Esophagus squamous epithelium (tissue), 5 donors: Measurements from ENCODE around the gene LIN7C. TPM values are rescaled to one million over a fixed set of nuclear protein-coding genes. Genes with fewer than 3 reads are reported as not detected.

ENCODE experiments used
- DNase-seq: peaks from one replicate; lab custom pipeline; 2025; lab: John Stamatoyannopoulos, UW
- H3K27ac ChIP-seq, 4 donors: fragments of 200-600 bp; sonication (generic); one replicate each; pipeline ENCODE4 v1.5.1; 2016 to 2019; ENCODE audit warnings: mild to moderate bottlenecking in 1 of 4
- H3K27me3 ChIP-seq, 4 donors: fragments of 200-600 bp; sonication (generic); 1 replicate in 3 of 4; 2 replicates in 1 of 4; pipeline versions ENCODE4 v1.5.1 to v1.6.0; 2017 to 2021; ENCODE audit warnings: antibody characterized with exemption in 1 of 4
- H3K36me3 ChIP-seq, 3 donors: fragments of 200-600 bp; sonication (generic); one replicate each; pipeline ENCODE4 v1.5.1; 2016 to 2019
- H3K4me1 ChIP-seq, 3 donors: fragments of 200-600 bp; sonication (generic); one replicate each; pipeline ENCODE4 v1.5.1; 2017 to 2019
- H3K4me3 ChIP-seq, 4 donors: fragments of 200-600 bp; sonication (generic); 1 replicate in 3 of 4; 2 replicates in 1 of 4; pipeline ENCODE4 v1.5.1; 2016 to 2019; ENCODE audit warnings: mild to moderate bottlenecking in 2 of 4, moderate library complexity in 1 of 4
- H3K9me3 ChIP-seq, 3 donors: fragments of 200-600 bp; sonication (generic); one replicate each; pipeline ENCODE4 v1.5.1; 2016 to 2019
- POLR2A ChIP-seq, 4 donors: fragments of 450-650 bp; IDR thresholded peaks; one replicate each; pipeline ENCODE4 v1.6.1; 2017; ENCODE audit warnings: antibody characterized with exemption in 4 of 4, mild to moderate bottlenecking in 4 of 4, moderate library complexity in 3 of 4
- WGBS, 2 donors: methylation state at CpG; one replicate each; pipeline ENCODE4 v1.1.5; 2018; 5-methylcytosine and 5-hydroxymethylcytosine counted together
- intact Hi-C: fragments of 100-400 bp; cut with DNase I; formaldehyde crosslinking; loops from one replicate; pipeline ENCODE4 v1.15.0; 2022
- total RNA-seq, 4 donors: library from RNA; depleted of rRNA; stranded (reverse); fragments of >200 nt; gene quantifications; one replicate each; pipeline ENCODE4 v1.1.0, GENCODE V29; 2016
- TF ChIP-seq, protein P1 (sequence below), 6 experiments: fragments of 450-650 bp in 4 of 6; fragments of 200-600 bp in 2 of 6; sonication (generic) in 2 of 6; IDR thresholded peaks; one replicate each; pipeline ENCODE4 v1.5.1; 2016 to 2019; ENCODE audit warnings: antibody characterized with exemption in 6 of 6, mild to moderate bottlenecking in 4 of 6, moderate library complexity in 4 of 6
- donor health status: DM: yes; HTN: yes; CAD: no.

Gene LIN7C
- total RNA-seq, 4 donors from 2014 or later = 30.4 to 50.3 (median 47.3) TPM

- H3K27me3 ChIP-seq = no peaks in the 10 kb centered on the region
- WGBS, 2 donors = 44 to 46% methylated on average over 2 of the region's 2 CpGs
- H3K36me3 ChIP-seq = no peaks in the 10 kb centered on the region
- peaks cover 3 to 78% (median 40%) of the 10 kb centered on the region in 3 donors for H3K4me1 ChIP-seq
- intact Hi-C loops = no loop called here
- TF ChIP-seq POLR2A (IDR thresholded peaks at IDR 0.05) = no peak
- TF ChIP-seq, protein P1, sequence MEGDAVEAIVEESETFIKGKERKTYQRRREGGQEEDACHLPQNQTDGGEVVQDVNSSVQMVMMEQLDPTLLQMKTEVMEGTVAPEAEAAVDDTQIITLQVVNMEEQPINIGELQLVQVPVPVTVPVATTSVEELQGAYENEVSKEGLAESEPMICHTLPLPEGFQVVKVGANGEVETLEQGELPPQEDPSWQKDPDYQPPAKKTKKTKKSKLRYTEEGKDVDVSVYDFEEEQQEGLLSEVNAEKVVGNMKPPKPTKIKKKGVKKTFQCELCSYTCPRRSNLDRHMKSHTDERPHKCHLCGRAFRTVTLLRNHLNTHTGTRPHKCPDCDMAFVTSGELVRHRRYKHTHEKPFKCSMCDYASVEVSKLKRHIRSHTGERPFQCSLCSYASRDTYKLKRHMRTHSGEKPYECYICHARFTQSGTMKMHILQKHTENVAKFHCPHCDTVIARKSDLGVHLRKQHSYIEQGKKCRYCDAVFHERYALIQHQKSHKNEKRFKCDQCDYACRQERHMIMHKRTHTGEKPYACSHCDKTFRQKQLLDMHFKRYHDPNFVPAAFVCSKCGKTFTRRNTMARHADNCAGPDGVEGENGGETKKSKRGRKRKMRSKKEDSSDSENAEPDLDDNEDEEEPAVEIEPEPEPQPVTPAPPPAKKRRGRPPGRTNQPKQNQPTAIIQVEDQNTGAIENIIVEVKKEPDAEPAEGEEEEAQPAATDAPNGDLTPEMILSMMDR (IDR thresholded peaks at IDR 0.05) = no peak
- no peak for DNase-seq
- H3K4me3 ChIP-seq = no peak overlapping the region
- H3K27ac ChIP-seq = peak overlapping the region; percentile 64 to 77 (median 73)
- no peaks in the 10 kb centered on the region for H3K9me3 ChIP-seq
These were observed 42.3 kb downstream of the LIN7C start for GRCh38 chr11:27464289-27464696.

GRCh38 chr11:27462543-27462942, 44.0 kb downstream of the LIN7C start:
- DNase-seq = no peak
- H3K4me3 ChIP-seq = no peak overlapping the region
- H3K36me3 ChIP-seq = no peaks in the 10 kb centered on the region
- TF ChIP-seq POLR2A (IDR thresholded peaks at IDR 0.05) = no peak
- TF ChIP-seq, protein P1 (IDR thresholded peaks at IDR 0.05) = no peak
- 17 to 47% methylated on average over 5 of the region's 5 CpGs for WGBS, 2 donors
- H3K27me3 ChIP-seq = no peaks in the 10 kb centered on the region
- no peaks in the 10 kb centered on the region for H3K9me3 ChIP-seq
- peak overlapping the region in 3 of 4 donors; percentile 23 to 73 (median 31) for H3K27ac ChIP-seq
- intact Hi-C loops = no loop called here
- H3K4me1 ChIP-seq = peaks cover 3 to 71% (median 39%) of the 10 kb centered on the region in 3 donors

DNA sequence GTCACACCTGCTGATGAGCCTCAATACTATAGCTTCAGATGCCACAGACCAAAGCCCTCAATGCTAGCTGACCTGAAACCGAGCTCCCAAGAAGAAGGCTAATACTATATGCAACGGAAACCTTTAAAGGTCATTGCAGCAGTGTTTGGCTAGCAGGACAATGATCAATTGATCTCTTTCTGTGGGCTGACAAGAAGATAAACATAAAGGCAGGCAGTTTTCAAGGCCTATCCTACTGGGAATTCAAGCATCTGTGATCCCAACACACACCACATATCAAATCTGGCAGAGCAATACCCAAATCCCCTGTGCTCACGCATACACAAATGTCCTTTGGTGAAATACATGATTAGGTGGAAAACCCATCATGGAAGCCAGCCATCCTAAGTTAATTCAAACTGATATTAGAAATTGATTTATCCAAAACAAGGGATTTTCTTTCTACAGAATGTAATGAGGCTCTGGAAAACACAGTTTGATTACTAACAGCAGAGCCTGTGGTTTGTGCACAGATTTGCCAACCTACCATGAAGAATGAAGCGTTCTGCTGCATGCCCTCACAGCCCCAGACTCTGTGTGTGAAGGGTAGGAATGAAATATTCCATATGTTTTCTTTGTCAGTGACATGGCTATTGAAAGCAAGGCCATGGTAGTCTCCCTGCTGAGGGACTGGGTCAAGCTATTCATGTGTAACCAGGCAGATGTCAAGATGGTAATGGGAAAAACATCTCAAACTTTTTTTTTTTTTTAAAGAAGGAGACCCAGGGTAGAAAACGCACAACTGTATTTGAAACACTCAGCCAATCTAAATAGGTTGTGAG, 46.2 kb downstream of the LIN7C start:
- intact Hi-C loops = no loop called here
- no peaks in the 10 kb centered on the region for H3K9me3 ChIP-seq
- 89 to 91% methylated on average over 5 of the region's 5 CpGs for WGBS, 2 donors
- no peak overlapping the region for H3K4me3 ChIP-seq
- H3K36me3 ChIP-seq = no peaks in the 10 kb centered on the region
- no peak for DNase-seq
- no peaks in the 10 kb centered on the region for H3K27me3 ChIP-seq
- no peak overlapping the region for H3K27ac ChIP-seq
- peaks cover 0 to 71% (median 29%) of the 10 kb centered on the region in 3 donors for H3K4me1 ChIP-seq
- TF ChIP-seq POLR2A (IDR thresholded peaks at IDR 0.05) = no peak

DNA sequence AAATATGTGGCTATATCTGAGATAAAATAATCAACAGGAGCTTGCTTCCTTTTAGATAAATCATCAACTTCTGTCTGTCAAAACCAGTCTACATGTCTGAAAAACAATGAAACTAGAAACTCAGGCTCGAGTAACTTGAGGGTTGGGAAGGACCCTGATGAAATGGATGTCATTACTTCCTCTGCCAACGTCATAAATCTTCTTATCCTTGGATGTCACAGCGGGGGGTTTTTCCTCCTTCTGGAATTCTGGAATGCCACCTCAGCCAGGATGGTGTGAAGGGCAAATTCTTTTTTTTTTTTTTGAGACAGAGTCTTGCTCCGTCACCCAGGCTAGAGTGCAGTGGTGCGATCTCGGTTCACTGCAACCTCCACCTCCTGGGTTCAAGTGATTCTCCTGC, 47.4 kb downstream of the LIN7C start:
- no peaks in the 10 kb centered on the region for H3K9me3 ChIP-seq
- H3K27me3 ChIP-seq = no peaks in the 10 kb centered on the region
- H3K4me1 ChIP-seq = peaks cover 0 to 68% (median 18%) of the 10 kb centered on the region in 3 donors
- no peaks in the 10 kb centered on the region for H3K36me3 ChIP-seq
- no peak for DNase-seq
- WGBS, 2 donors = 78 to 79% methylated on average over 6 of the region's 6 CpGs
- no peak overlapping the region for H3K27ac ChIP-seq
- no peak overlapping the region for H3K4me3 ChIP-seq
- TF ChIP-seq, protein P1 (IDR thresholded peaks at IDR 0.05) = no peak
- no peak for TF ChIP-seq POLR2A (IDR thresholded peaks at IDR 0.05)
- intact Hi-C loops = no loop called here

- 91 to 97% methylated on average over 2 of the region's 2 CpGs for WGBS, 2 donors
These were observed 48.4 kb downstream of the LIN7C start for GRCh38 chr11:27458182-27458581.

More at GRCh38 chr11:27458182-27458581, 48.4 kb downstream of the LIN7C start:
- no peaks in the 10 kb centered on the region for H3K36me3 ChIP-seq
- no peak for DNase-seq
- H3K27me3 ChIP-seq = no peaks in the 10 kb centered on the region
- no peaks in the 10 kb centered on the region for H3K9me3 ChIP-seq
- no peak overlapping the region for H3K4me3 ChIP-seq
- no peak overlapping the region for H3K27ac ChIP-seq
- H3K4me1 ChIP-seq = peaks cover 0 to 68% (median 11%) of the 10 kb centered on the region in 3 donors
- intact Hi-C loops = no loop called here
- TF ChIP-seq, protein P1 (IDR thresholded peaks at IDR 0.05) = no peak
- no peak for TF ChIP-seq POLR2A (IDR thresholded peaks at IDR 0.05)
